GM23338 (cell line): ENCODE data around the gene ZNF816. TPM values are rescaled to one million over a fixed set of nuclear protein-coding genes. Genes with fewer than 3 reads are reported as not detected.

Experiments used
- ATAC-seq: fragments of 200-7000 bp; cut with Tn5 transposase; 3 replicates; pipeline ENCODE4 v1.9.1; 2020
- DNase-seq: peaks from one replicate; pipeline ENCODE4 v3.0.0-alpha.2; 2015; ENCODE audit warnings: low spot score
- H2AFZ ChIP-seq: fragments of 200-600 bp; sonication (generic); 2 replicates; pipeline ENCODE4 v1.8.0; 2016; ENCODE audit warnings: antibody characterized with exemption, mild to moderate bottlenecking, moderate library complexity
- H3F3A ChIP-seq: fragments of 200-600 bp; sonication (generic); replicated peaks from 2 replicates; pipeline ENCODE4 v1.8.0; 2017; ENCODE audit warnings: antibody characterized with exemption, mixed run types, low read depth
- H3K27ac ChIP-seq: fragments of 200-600 bp; sonication (generic); 2 replicates; pipeline ENCODE4 v1.6.1; 2016; ENCODE audit warnings: low read depth
- H3K27me3 ChIP-seq: fragments of 200-600 bp; sonication (generic); 2 replicates; pipeline ENCODE4 v1.8.0; 2016; ENCODE audit warnings: mild to moderate bottlenecking, mixed run types, moderate library complexity; ENCODE audit not compliant: insufficient read depth
- H3K36me3 ChIP-seq: fragments of 200-600 bp; sonication (generic); 2 replicates; pipeline ENCODE4 v1.8.0; 2016; ENCODE audit warnings: mild to moderate bottlenecking; ENCODE audit not compliant: insufficient read depth
- H3K4me1 ChIP-seq: fragments of 200-600 bp; sonication (generic); 2 replicates; pipeline ENCODE4 v1.8.0; 2016; ENCODE audit warnings: mild to moderate bottlenecking, moderate library complexity; ENCODE audit not compliant: insufficient read depth
- H3K4me2 ChIP-seq: fragments of 200-600 bp; sonication (generic); 2 replicates; pipeline ENCODE4 v1.7.1; 2017; ENCODE audit warnings: mixed run types
- H3K4me3 ChIP-seq: fragments of 200-600 bp; sonication (generic); 2 replicates; pipeline ENCODE4 v1.6.1; 2016; ENCODE audit warnings: mixed run types
- H3K79me2 ChIP-seq: fragments of 200-600 bp; sonication (generic); replicated peaks from 2 replicates; pipeline ENCODE4 v1.8.0; 2017; ENCODE audit warnings: mild to moderate bottlenecking; ENCODE audit not compliant: insufficient read depth
- H3K9me2 ChIP-seq: fragments of 200-600 bp; sonication (generic); 2 replicates; pipeline ENCODE4 v1.8.0; 2017; ENCODE audit not compliant: insufficient read depth
- H4K20me1 ChIP-seq: fragments of 200-600 bp; sonication (generic); replicated peaks from 2 replicates; pipeline ENCODE4 v1.8.0; 2017; ENCODE audit warnings: mild to moderate bottlenecking; ENCODE audit not compliant: insufficient read depth
- H3K27ac Mint-ChIP-seq: 2 replicates; pipeline ENCODE4 v1.8.0; 2020; ENCODE audit warnings: inconsistent platforms, mild to moderate bottlenecking, moderate library complexity, mixed read lengths
- H3K27me3 Mint-ChIP-seq: 3 replicates; pipeline ENCODE4 v1.8.0; 2022; ENCODE audit warnings: low read depth, mild to moderate bottlenecking, moderate library complexity, mixed read lengths, inconsistent platforms; ENCODE audit not compliant: insufficient read depth, poor library complexity
- H3K36me3 Mint-ChIP-seq: 3 replicates; pipeline ENCODE4 v1.8.0; 2021; ENCODE audit warnings: low read depth, mild to moderate bottlenecking, inconsistent platforms, moderate library complexity, mixed read lengths
- H3K4me1 Mint-ChIP-seq: 3 replicates; pipeline ENCODE4 v1.8.0; 2020; ENCODE audit warnings: mild to moderate bottlenecking, inconsistent platforms, mixed read lengths
- H3K4me3 Mint-ChIP-seq: 3 replicates; pipeline ENCODE4 v1.8.0; 2021; ENCODE audit warnings: moderate library complexity, mild to moderate bottlenecking, inconsistent platforms, mixed read lengths
- H3K9me3 Mint-ChIP-seq: 3 replicates; pipeline ENCODE4 v1.8.0; 2020; ENCODE audit warnings: moderate library complexity, mild to moderate bottlenecking, inconsistent platforms, mixed read lengths
- EZH2 ChIP-seq: fragments of 200-600 bp; sonication (generic); IDR thresholded peaks from one replicate; pipeline ENCODE4 v1.8.0; 2017; ENCODE audit warnings: antibody characterized with exemption, mild to moderate bottlenecking, low read depth; ENCODE audit not compliant: unreplicated experiment
- STAT1 ChIP-seq: IDR thresholded peaks from one replicate; pipeline ENCODE4 v1.6.1; 2016; ENCODE audit warnings: antibody characterized with exemption; ENCODE audit not compliant: unreplicated experiment
- ZNF331 ChIP-seq: fragments of 250-450 bp; sonication (Bioruptor Pico); IDR thresholded peaks from 2 replicates; pipeline ENCODE4 v1.5.0; 2020; ENCODE audit warnings: low read depth, mild to moderate bottlenecking, moderate library complexity
- polyA plus RNA-seq: library from polyadenylated mRNA; unstranded; fragments of >200 nt; fragmentation: Nextera tagmentation; extraction: Ambion mirVana; gene quantifications from 2 replicates; pipeline ENCODE4 v1.2.1, GENCODE V29; 2016
- total RNA-seq: library from RNA; depleted of rRNA; stranded (reverse); fragments of >200 nt; shearing (Covaris generic); gene quantifications from 2 replicates; pipeline ENCODE4 v1.2.3, GENCODE V29; 2014
- TF ChIP-seq, protein P1 (sequence below), 2 experiments: fragments of 200-600 bp in 1 of 2; sonication (generic) in 1 of 2; conservative IDR thresholded peaks; 2 replicates each; pipeline versions ENCODE4 v1.5.1 to v1.6.1; 2016 to 2017; ENCODE audit warnings: antibody characterized with exemption in 2 of 2, low read depth in 2 of 2, mild to moderate bottlenecking in 2 of 2, moderate library complexity in 1 of 2
- TF ChIP-seq, protein P2 (sequence below): IDR thresholded peaks from one replicate; pipeline ENCODE4 v1.6.1; 2018; ENCODE audit warnings: antibody characterized with exemption; ENCODE audit not compliant: unreplicated experiment

Gene ZNF816
- total and polyA plus RNA-seq, 2 experiments from 2014 or later = 7.0 to 9.5 TPM

DNA sequence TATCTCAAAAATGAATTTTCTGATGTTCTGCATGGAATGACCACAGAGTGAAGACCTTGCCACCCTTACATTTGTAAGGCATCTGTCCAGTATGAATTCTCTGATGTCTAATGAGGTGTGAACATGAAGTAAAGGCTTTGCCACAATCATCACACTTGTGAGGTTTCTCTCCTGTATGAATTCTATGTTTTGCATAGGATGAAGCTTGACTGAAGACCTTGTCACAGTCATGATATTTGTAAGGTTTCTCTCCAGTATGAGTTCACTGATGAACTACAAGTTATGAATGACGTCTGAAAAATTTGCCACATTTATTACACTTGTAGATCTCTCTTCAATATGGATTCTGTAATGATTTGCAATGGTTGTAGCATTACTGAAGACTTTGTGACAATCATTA is 13.3 kb downstream of the ZNF816 start (continued):
- TF ChIP-seq, protein P1, sequence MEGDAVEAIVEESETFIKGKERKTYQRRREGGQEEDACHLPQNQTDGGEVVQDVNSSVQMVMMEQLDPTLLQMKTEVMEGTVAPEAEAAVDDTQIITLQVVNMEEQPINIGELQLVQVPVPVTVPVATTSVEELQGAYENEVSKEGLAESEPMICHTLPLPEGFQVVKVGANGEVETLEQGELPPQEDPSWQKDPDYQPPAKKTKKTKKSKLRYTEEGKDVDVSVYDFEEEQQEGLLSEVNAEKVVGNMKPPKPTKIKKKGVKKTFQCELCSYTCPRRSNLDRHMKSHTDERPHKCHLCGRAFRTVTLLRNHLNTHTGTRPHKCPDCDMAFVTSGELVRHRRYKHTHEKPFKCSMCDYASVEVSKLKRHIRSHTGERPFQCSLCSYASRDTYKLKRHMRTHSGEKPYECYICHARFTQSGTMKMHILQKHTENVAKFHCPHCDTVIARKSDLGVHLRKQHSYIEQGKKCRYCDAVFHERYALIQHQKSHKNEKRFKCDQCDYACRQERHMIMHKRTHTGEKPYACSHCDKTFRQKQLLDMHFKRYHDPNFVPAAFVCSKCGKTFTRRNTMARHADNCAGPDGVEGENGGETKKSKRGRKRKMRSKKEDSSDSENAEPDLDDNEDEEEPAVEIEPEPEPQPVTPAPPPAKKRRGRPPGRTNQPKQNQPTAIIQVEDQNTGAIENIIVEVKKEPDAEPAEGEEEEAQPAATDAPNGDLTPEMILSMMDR (conservative IDR thresholded peaks at IDR 0.05; ENCODE audit: low read depth in 2 of 2) = no peak
- TF ChIP-seq STAT1 = no peak

DNA sequence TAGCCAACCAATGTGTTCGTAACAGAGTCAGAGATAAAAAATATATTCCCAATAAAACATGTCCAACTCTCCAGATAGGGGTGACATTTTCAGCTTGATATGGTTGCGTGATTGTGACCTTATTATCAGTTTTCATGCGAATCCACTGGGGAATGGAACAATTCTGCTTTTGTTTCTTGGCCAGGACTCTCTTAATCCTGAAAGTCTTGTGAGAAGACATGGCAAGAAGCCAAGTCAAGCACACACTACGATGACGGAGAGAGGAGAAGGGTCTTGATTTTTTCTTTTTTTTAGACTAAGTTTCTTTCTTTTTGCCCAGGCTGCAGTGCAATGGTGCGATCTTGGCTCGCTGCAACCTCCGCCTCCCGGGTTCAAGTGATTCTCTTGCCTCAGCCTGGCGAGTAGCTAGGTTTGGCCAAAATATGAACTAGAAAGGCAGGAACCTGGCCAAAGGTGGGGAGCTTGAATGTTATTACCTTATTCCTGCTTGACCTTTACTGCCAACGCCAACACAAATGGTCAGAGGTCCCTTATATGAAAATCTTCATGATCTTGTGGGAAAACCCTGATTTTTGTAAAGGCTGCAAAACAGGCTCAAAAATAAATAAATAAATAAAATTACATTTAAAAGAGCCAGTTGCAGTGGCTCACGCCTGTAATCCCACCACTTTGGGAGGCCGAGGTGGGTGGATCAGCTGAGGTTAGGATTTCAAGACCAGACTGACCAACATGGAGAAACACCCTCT is 14.5 kb downstream of the ZNF816 start:
- Histone ChIP-seq H3F3A (peaks cover 9% of the 10 kb centered on the region; the same call in 1 of the 2 replicates), H3K9me2 (no peaks in the 10 kb centered on the region; the same call in 1 of the 2 replicates), H3K4me2 (no peak overlapping the region), H3K27ac (no peak overlapping the region), H2AFZ (no peak overlapping the region), H3K27me3 (no peaks in the 10 kb centered on the region), H3K36me3 (peaks cover 44% of the 10 kb centered on the region), H3K79me2 (no peaks in the 10 kb centered on the region), H3K4me3 (no peak overlapping the region), H4K20me1 (no peaks in the 10 kb centered on the region), H3K4me1 (peaks cover 28% of the 10 kb centered on the region)
- TF ChIP-seq EZH2 (no peak), ZNF331 (CRISPR knock-in tag) (no peak)
- TF ChIP-seq, protein P2, sequence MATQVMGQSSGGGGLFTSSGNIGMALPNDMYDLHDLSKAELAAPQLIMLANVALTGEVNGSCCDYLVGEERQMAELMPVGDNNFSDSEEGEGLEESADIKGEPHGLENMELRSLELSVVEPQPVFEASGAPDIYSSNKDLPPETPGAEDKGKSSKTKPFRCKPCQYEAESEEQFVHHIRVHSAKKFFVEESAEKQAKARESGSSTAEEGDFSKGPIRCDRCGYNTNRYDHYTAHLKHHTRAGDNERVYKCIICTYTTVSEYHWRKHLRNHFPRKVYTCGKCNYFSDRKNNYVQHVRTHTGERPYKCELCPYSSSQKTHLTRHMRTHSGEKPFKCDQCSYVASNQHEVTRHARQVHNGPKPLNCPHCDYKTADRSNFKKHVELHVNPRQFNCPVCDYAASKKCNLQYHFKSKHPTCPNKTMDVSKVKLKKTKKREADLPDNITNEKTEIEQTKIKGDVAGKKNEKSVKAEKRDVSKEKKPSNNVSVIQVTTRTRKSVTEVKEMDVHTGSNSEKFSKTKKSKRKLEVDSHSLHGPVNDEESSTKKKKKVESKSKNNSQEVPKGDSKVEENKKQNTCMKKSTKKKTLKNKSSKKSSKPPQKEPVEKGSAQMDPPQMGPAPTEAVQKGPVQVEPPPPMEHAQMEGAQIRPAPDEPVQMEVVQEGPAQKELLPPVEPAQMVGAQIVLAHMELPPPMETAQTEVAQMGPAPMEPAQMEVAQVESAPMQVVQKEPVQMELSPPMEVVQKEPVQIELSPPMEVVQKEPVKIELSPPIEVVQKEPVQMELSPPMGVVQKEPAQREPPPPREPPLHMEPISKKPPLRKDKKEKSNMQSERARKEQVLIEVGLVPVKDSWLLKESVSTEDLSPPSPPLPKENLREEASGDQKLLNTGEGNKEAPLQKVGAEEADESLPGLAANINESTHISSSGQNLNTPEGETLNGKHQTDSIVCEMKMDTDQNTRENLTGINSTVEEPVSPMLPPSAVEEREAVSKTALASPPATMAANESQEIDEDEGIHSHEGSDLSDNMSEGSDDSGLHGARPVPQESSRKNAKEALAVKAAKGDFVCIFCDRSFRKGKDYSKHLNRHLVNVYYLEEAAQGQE = no peak
- DNase-seq (no peak), ATAC-seq (no peak)
- no peak overlapping the region for H3K4me3 Mint-ChIP-seq
- H3K27me3 Mint-ChIP-seq = peaks cover 11% of the 10 kb centered on the region
- peaks cover 26% of the 10 kb centered on the region for H3K4me1 Mint-ChIP-seq
- H3K9me3 Mint-ChIP-seq = peaks cover 65% of the 10 kb centered on the region
- H3K27ac Mint-ChIP-seq = no peak overlapping the region
- H3K36me3 Mint-ChIP-seq = peaks cover 59% of the 10 kb centered on the region
